Measurements from ENCODE around the gene FEM1C. TPM values are rescaled to one million over a fixed set of nuclear protein-coding genes. Genes with fewer than 3 reads are reported as not detected.
A peak's percentile ranks its signal among the peaks of the same experiment; 100 is the strongest.

Gene FEM1C
- total RNA-seq: 13.9 and 14.6 TPM in 2 replicates

GRCh38 chr5:115544436-115545350 lies at the start of gene FEM1C:
TSS of gene FEM1C (minus strand) at chr5:115544775. CDS start at chr5:115543493, 1,282 bp downstream.
- peak within 1 kb of the TSS; percentile 100 for H3K27ac Mint-ChIP-seq
- H3K9me3 Mint-ChIP-seq: peaks cover 6% of the 10 kb centered on the region
- H3K36me3 Mint-ChIP-seq (ENCODE audit: low read depth): peaks cover 49% of the 10 kb centered on the region
- peaks cover 38% of the 10 kb centered on the region for H3K4me1 Mint-ChIP-seq
- peak; percentile 97 for DNase-seq
- intact Hi-C loops (cut with micrococcal nuclease): loop anchor here (1.0 to 10.0 kb wide), 7 partner anchors 56 to 370 kb away; partner anchors contain the start of genes AP3S1, ATG12, CCDC112 and PGGT1B
- H3K27me3 Mint-ChIP-seq: no peaks in the 10 kb centered on the region
- H3K4me3 Mint-ChIP-seq: peak within 1 kb of the TSS; percentile 99

- DNase-seq: no peak
- Mint-ChIP-seq H3K4me3 (no peak overlapping the region), H3K36me3 (ENCODE audit: low read depth) (no peaks in the 10 kb centered on the region), H3K27ac (no peak overlapping the region), H3K4me1 (no peaks in the 10 kb centered on the region), H3K9me3 (no peaks in the 10 kb centered on the region), H3K27me3 (peaks cover 9% of the 10 kb centered on the region)
- intact Hi-C loops (cut with micrococcal nuclease): no loop called here
Measured at GRCh38 chr5:115589043-115589442, 44.5 kb upstream of the FEM1C start.

GRCh38 chr5:115588640-115589039 lies 44.1 kb upstream of the FEM1C start:
- Mint-ChIP-seq H3K36me3 (ENCODE audit: low read depth) (no peaks in the 10 kb centered on the region), H3K4me3 (no peak overlapping the region), H3K27ac (no peak overlapping the region), H3K27me3 (peaks cover 9% of the 10 kb centered on the region), H3K9me3 (no peaks in the 10 kb centered on the region), H3K4me1 (no peaks in the 10 kb centered on the region)
- intact Hi-C loops (cut with micrococcal nuclease): no loop called here
- DNase-seq: no peak

- Mint-ChIP-seq H3K36me3 (ENCODE audit: low read depth) (no peaks in the 10 kb centered on the region), H3K9me3 (no peaks in the 10 kb centered on the region), H3K27me3 (peaks cover 7% of the 10 kb centered on the region), H3K4me3 (no peak overlapping the region), H3K4me1 (no peaks in the 10 kb centered on the region), H3K27ac (no peak overlapping the region)
- no peak for DNase-seq
- intact Hi-C loops (cut with micrococcal nuclease): loop anchor here (1.0 kb wide), 1 partner anchor 277 kb away; no protein-coding TSS in a partner anchor
Measured at GRCh38 chr5:115586525-115587146, 42.1 kb upstream of the FEM1C start.

GRCh38 chr5:115585265-115585664 lies 40.7 kb upstream of the FEM1C start:
- no peak for DNase-seq
- no peak overlapping the region for H3K27ac Mint-ChIP-seq
- no peaks in the 10 kb centered on the region for H3K9me3 Mint-ChIP-seq
- H3K4me1 Mint-ChIP-seq: no peaks in the 10 kb centered on the region
- no peaks in the 10 kb centered on the region for H3K36me3 Mint-ChIP-seq (ENCODE audit: low read depth)
- intact Hi-C loops (cut with micrococcal nuclease): no loop called here
- H3K27me3 Mint-ChIP-seq: peaks cover 2% of the 10 kb centered on the region
- H3K4me3 Mint-ChIP-seq: no peak overlapping the region

GRCh38 chr5:115584501-115584900 lies 39.9 kb upstream of the FEM1C start:
- H3K27me3 Mint-ChIP-seq: peaks cover 2% of the 10 kb centered on the region
- intact Hi-C loops (cut with micrococcal nuclease): no loop called here
- no peak overlapping the region for H3K4me3 Mint-ChIP-seq
- H3K4me1 Mint-ChIP-seq: no peaks in the 10 kb centered on the region
- no peak overlapping the region for H3K27ac Mint-ChIP-seq
- DNase-seq: no peak
- no peaks in the 10 kb centered on the region for H3K9me3 Mint-ChIP-seq
- no peaks in the 10 kb centered on the region for H3K36me3 Mint-ChIP-seq (ENCODE audit: low read depth)

GRCh38 chr5:115583474-115583873 lies 38.9 kb upstream of the FEM1C start:
- intact Hi-C loops (cut with micrococcal nuclease): no loop called here
- no peaks in the 10 kb centered on the region for H3K36me3 Mint-ChIP-seq (ENCODE audit: low read depth)

GRCh38 chr5:115580941-115581340 lies 36.4 kb upstream of the FEM1C start:
- no peak overlapping the region for H3K27ac Mint-ChIP-seq
- intact Hi-C loops (cut with micrococcal nuclease): no loop called here
- DNase-seq: no peak
- no peaks in the 10 kb centered on the region for H3K4me1 Mint-ChIP-seq
- H3K27me3 Mint-ChIP-seq: peaks cover 4% of the 10 kb centered on the region
- no peaks in the 10 kb centered on the region for H3K9me3 Mint-ChIP-seq
- no peaks in the 10 kb centered on the region for H3K36me3 Mint-ChIP-seq (ENCODE audit: low read depth)
- no peak overlapping the region for H3K4me3 Mint-ChIP-seq

More at GRCh38 chr5:115583474-115583873, 38.9 kb upstream of the FEM1C start:
- DNase-seq: no peak
- no peaks in the 10 kb centered on the region for H3K9me3 Mint-ChIP-seq
- H3K4me1 Mint-ChIP-seq: no peaks in the 10 kb centered on the region
- no peak overlapping the region for H3K27ac Mint-ChIP-seq
- no peak overlapping the region for H3K4me3 Mint-ChIP-seq
- H3K27me3 Mint-ChIP-seq: peaks cover 2% of the 10 kb centered on the region

- peaks cover 4% of the 10 kb centered on the region for H3K27me3 Mint-ChIP-seq
- H3K36me3 Mint-ChIP-seq (ENCODE audit: low read depth): no peaks in the 10 kb centered on the region
- no peaks in the 10 kb centered on the region for H3K9me3 Mint-ChIP-seq
- no peak for DNase-seq
- H3K27ac Mint-ChIP-seq: no peak overlapping the region
- intact Hi-C loops (cut with micrococcal nuclease): no loop called here
- H3K4me1 Mint-ChIP-seq: no peaks in the 10 kb centered on the region
- H3K4me3 Mint-ChIP-seq: no peak overlapping the region
Measured at GRCh38 chr5:115579747-115580173, 35.2 kb upstream of the FEM1C start.

- Mint-ChIP-seq H3K4me1 (no peaks in the 10 kb centered on the region), H3K27ac (no peak overlapping the region), H3K4me3 (no peak overlapping the region), H3K36me3 (ENCODE audit: low read depth) (no peaks in the 10 kb centered on the region), H3K9me3 (no peaks in the 10 kb centered on the region), H3K27me3 (peaks cover 2% of the 10 kb centered on the region)
- DNase-seq: no peak
- intact Hi-C loops (cut with micrococcal nuclease): no loop called here
Measured at GRCh38 chr5:115579216-115579615, 34.6 kb upstream of the FEM1C start.

GRCh38 chr5:115578657-115579056 lies 34.1 kb upstream of the FEM1C start:
- Mint-ChIP-seq H3K4me3 (no peak overlapping the region), H3K4me1 (no peaks in the 10 kb centered on the region), H3K27me3 (peaks cover 3% of the 10 kb centered on the region), H3K9me3 (no peaks in the 10 kb centered on the region), H3K27ac (no peak overlapping the region), H3K36me3 (ENCODE audit: low read depth) (no peaks in the 10 kb centered on the region)
- no peak for DNase-seq
- intact Hi-C loops (cut with micrococcal nuclease): no loop called here

- H3K27me3 Mint-ChIP-seq: peaks cover 8% of the 10 kb centered on the region
- DNase-seq: no peak
- no peaks in the 10 kb centered on the region for H3K36me3 Mint-ChIP-seq (ENCODE audit: low read depth)
- H3K9me3 Mint-ChIP-seq: no peaks in the 10 kb centered on the region
- no peak overlapping the region for H3K27ac Mint-ChIP-seq
- no peak overlapping the region for H3K4me3 Mint-ChIP-seq
- H3K4me1 Mint-ChIP-seq: no peaks in the 10 kb centered on the region
- intact Hi-C loops (cut with micrococcal nuclease): no loop called here
Measured at GRCh38 chr5:115577741-115578140, 33.2 kb upstream of the FEM1C start.

GRCh38 chr5:115577329-115577728 lies 32.8 kb upstream of the FEM1C start:
- intact Hi-C loops (cut with micrococcal nuclease): no loop called here
- Mint-ChIP-seq H3K36me3 (ENCODE audit: low read depth) (no peaks in the 10 kb centered on the region), H3K27me3 (peaks cover 13% of the 10 kb centered on the region), H3K4me1 (no peaks in the 10 kb centered on the region), H3K9me3 (no peaks in the 10 kb centered on the region), H3K27ac (no peak overlapping the region), H3K4me3 (no peak overlapping the region)
- DNase-seq: no peak

All from activated CD4-positive, alpha-beta T cell treated with anti-CD3 and anti-CD28 coated beads, Interleukin-2, amount 10 ng/mL, durations not matched to agents 24 days and 14 days (primary cell).